HepG2 (cell line): ENCODE results near the gene LTC4S. TPM values are rescaled to one million over a fixed set of nuclear protein-coding genes. Genes with fewer than 3 reads are reported as not detected.

ENCODE experiments used
- AKNA ChIP-seq: sonication (generic); formaldehyde crosslinking; IDR thresholded peaks from 2 replicates; pipeline ENCODE4 v1.4.0; 2020; ENCODE audit warnings: missing genetic modification reagents, borderline replicate concordance
- CREB1 ChIP-seq, 2 experiments: fragments of 450-650 bp in 1 of 2; IDR thresholded peaks; 2 replicates each; pipeline ENCODE4 v1.6.1; 2016 to 2017; ENCODE audit warnings: control low read depth in 1 of 2, mild to moderate bottlenecking in 1 of 2, missing compliant biosample characterization in 1 of 2, missing genetic modification characterization in 1 of 2
- JARID2 ChIP-seq: sonication (generic); formaldehyde crosslinking; IDR thresholded peaks from 2 replicates; pipeline ENCODE4 v1.8.1; 2023; ENCODE audit warnings: missing genetic modification reagents, inconsistent platforms; ENCODE audit not compliant: insufficient replicate concordance
- MIXL1 ChIP-seq: IDR thresholded peaks from 2 replicates; pipeline ENCODE4 v1.6.1; 2016
- REPIN1 ChIP-seq: sonication (generic); formaldehyde crosslinking; IDR thresholded peaks from 2 replicates; pipeline ENCODE4 v1.8.0; 2022; ENCODE audit warnings: missing genetic modification reagents, low read depth, mild to moderate bottlenecking, borderline replicate concordance
- SIN3A ChIP-seq: IDR thresholded peaks from 2 replicates; pipeline ENCODE4 v1.6.1; 2011; ENCODE audit warnings: low read depth, mild to moderate bottlenecking, control low read depth, low read length, borderline replicate concordance
- SNAPC2 ChIP-seq: sonication (generic); formaldehyde crosslinking; IDR thresholded peaks from 2 replicates; pipeline ENCODE4 v1.8.1; 2022; ENCODE audit warnings: mild to moderate bottlenecking, missing genetic modification reagents
- YEATS2 ChIP-seq: sonication (generic); formaldehyde crosslinking; IDR thresholded peaks from 2 replicates; pipeline ENCODE4 v1.4.0; 2020; ENCODE audit warnings: missing genetic modification reagents, borderline replicate concordance
- ZNF230 ChIP-seq: sonication (generic); formaldehyde crosslinking; IDR thresholded peaks from 2 replicates; pipeline ENCODE4 v1.4.0; 2020; ENCODE audit warnings: mild to moderate bottlenecking, missing genetic modification reagents
- ZNF672 ChIP-seq: sonication (generic); formaldehyde crosslinking; IDR thresholded peaks from 2 replicates; pipeline ENCODE4 v1.8.1; 2022; ENCODE audit warnings: missing genetic modification reagents
- ZNF678 ChIP-seq: sonication (generic); formaldehyde crosslinking; IDR thresholded peaks from 2 replicates; pipeline ENCODE4 v1.4.0; 2020; ENCODE audit warnings: mild to moderate bottlenecking, missing genetic modification reagents
- ZNF740 ChIP-seq: sonication (generic); formaldehyde crosslinking; IDR thresholded peaks from 2 replicates; pipeline ENCODE4 v1.4.0; 2020; ENCODE audit warnings: missing genetic modification reagents
- polyA plus RNA-seq, 8 experiments: library from polyadenylated mRNA; depleted of rRNA in 3 of 8; stranded (reverse) in 7 of 8; unstranded in 1 of 8; fragments of >200 nt; fragmentation: Illumina TruSeq in 4 of 8; extraction: Trizol in 4 of 8; gene quantifications; 2 replicates each; pipeline versions ENCODE4 v1.2.1 to v1.2.3, GENCODE V29; 2011 to 2016; ENCODE audit warnings: low read depth in 4 of 8, missing spikeins in 1 of 8, mixed read lengths in 1 of 8; ENCODE audit not compliant: insufficient read depth in 1 of 8
- total RNA-seq, 5 experiments: library from RNA; depleted of rRNA; stranded (reverse); fragments of >200 nt; fragmentation: Illumina TruSeq; extraction: Trizol; gene quantifications; 2 replicates each; pipeline ENCODE4 v1.2.3, GENCODE V29; 2016; ENCODE audit warnings: low read depth in 1 of 5
- TF ChIP-seq, protein P1 (sequence below): IDR thresholded peaks from 2 replicates; pipeline ENCODE4 v1.4.0; 2020; ENCODE audit warnings: mild to moderate bottlenecking, missing genetic modification reagents
- TF ChIP-seq, protein P2 (sequence below): sonication (generic); formaldehyde crosslinking; conservative IDR thresholded peaks from 2 replicates; pipeline ENCODE4 v1.4.0; 2020; ENCODE audit warnings: missing genetic modification reagents
- TF ChIP-seq, protein P3 (sequence below): IDR thresholded peaks from 2 replicates; pipeline ENCODE4 v1.6.1; 2016; ENCODE audit warnings: missing biosample characterization, missing genetic modification reagents, low read depth

Gene LTC4S
- total and polyA plus RNA-seq, 2 of the 13 experiments (the other 11 are each of a cell fraction or from before 2014, with no cell fraction given), result 0.35 TPM; not detected in 1

GRCh38 chr5:179818746-179819295 lies 25.0 kb downstream of the LTC4S start (continued):
- TF ChIP-seq, protein P1, sequence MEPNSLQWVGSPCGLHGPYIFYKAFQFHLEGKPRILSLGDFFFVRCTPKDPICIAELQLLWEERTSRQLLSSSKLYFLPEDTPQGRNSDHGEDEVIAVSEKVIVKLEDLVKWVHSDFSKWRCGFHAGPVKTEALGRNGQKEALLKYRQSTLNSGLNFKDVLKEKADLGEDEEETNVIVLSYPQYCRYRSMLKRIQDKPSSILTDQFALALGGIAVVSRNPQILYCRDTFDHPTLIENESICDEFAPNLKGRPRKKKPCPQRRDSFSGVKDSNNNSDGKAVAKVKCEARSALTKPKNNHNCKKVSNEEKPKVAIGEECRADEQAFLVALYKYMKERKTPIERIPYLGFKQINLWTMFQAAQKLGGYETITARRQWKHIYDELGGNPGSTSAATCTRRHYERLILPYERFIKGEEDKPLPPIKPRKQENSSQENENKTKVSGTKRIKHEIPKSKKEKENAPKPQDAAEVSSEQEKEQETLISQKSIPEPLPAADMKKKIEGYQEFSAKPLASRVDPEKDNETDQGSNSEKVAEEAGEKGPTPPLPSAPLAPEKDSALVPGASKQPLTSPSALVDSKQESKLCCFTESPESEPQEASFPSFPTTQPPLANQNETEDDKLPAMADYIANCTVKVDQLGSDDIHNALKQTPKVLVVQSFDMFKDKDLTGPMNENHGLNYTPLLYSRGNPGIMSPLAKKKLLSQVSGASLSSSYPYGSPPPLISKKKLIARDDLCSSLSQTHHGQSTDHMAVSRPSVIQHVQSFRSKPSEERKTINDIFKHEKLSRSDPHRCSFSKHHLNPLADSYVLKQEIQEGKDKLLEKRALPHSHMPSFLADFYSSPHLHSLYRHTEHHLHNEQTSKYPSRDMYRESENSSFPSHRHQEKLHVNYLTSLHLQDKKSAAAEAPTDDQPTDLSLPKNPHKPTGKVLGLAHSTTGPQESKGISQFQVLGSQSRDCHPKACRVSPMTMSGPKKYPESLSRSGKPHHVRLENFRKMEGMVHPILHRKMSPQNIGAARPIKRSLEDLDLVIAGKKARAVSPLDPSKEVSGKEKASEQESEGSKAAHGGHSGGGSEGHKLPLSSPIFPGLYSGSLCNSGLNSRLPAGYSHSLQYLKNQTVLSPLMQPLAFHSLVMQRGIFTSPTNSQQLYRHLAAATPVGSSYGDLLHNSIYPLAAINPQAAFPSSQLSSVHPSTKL (CRISPR knock-in tag), result peak; percentile 84; the same call in 1 of the 2 replicates
- TF ChIP-seq ZNF672 (CRISPR knock-in tag) (no peak), CREB1 (IDR thresholded peaks at IDR 0.05) (peak; percentile 71), CREB1 (CRISPR knock-in tag; IDR thresholded peaks at IDR 0.05) (peak; percentile 80; the same call in 1 of the 2 replicates), AKNA (CRISPR knock-in tag) (no peak), REPIN1 (peak; percentile 75), MIXL1 (CRISPR knock-in tag) (peak; percentile 32), JARID2 (CRISPR knock-in tag) (no peak), SIN3A (peak; percentile 72; the same call in 1 of the 2 replicates), ZNF740 (CRISPR knock-in tag) (peak; percentile 52; the same call in 1 of the 2 replicates), ZNF230 (0 out of 2 replicates have a peak, but pooled peaks have one; percentile 29), ZNF678 (CRISPR knock-in tag) (no peak), SNAPC2 (CRISPR knock-in tag) (peak; percentile 86; the same call in 1 of the 2 replicates), YEATS2 (CRISPR knock-in tag) (peak; percentile 85)
- TF ChIP-seq, protein P2, sequence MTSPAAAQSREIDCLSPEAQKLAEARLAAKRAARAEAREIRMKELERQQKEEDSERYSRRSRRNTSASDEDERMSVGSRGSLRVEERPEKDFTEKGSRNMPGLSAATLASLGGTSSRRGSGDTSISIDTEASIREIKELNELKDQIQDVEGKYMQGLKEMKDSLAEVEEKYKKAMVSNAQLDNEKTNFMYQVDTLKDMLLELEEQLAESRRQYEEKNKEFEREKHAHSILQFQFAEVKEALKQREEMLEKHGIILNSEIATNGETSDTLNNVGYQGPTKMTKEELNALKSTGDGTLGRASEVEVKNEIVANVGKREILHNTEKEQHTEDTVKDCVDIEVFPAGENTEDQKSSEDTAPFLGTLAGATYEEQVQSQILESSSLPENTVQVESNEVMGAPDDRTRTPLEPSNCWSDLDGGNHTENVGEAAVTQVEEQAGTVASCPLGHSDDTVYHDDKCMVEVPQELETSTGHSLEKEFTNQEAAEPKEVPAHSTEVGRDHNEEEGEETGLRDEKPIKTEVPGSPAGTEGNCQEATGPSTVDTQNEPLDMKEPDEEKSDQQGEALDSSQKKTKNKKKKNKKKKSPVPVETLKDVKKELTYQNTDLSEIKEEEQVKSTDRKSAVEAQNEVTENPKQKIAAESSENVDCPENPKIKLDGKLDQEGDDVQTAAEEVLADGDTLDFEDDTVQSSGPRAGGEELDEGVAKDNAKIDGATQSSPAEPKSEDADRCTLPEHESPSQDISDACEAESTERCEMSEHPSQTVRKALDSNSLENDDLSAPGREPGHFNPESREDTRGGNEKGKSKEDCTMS (CRISPR knock-in tag), result no peak
- TF ChIP-seq, protein P3, sequence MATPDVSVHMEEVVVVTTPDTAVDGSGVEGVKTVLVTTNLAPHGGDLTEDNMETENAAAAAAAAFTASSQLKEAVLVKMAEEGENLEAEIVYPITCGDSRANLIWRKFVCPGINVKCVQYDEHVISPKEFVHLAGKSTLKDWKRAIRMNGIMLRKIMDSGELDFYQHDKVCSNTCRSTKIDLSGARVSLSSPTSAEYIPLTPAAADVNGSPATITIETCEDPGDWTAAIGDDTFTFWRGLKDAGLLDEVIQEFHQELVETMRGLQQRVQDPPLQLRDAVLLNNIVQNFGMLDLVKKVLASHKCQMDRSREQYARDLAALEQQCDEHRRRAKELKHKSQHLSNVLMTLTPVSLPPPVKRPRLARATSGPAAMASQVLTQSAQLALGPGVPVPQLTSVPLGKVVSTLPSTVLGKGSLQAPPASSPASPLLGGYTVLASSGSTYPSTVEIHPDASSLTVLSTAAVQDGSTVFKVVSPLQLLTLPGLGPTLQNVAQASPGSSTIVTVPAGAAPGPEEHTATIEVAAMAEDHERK, result no peak
